HG03442 (cell line): Measurements from ENCODE around the gene KHDRBS1.
A peak's percentile ranks its signal among the peaks of the same experiment; 100 is the strongest.
"Not testable (repeated sequence)": the region's sequence is repeated elsewhere in the genome, so short reads cannot be mapped to it uniquely, and the experiment has no call there.

Source experiments
- ATAC-seq: cut with Tn5 transposase; IDR thresholded peaks from one replicate; pipeline ENCODE4 v1.9.1; 2021; ENCODE audit warnings: mild to moderate bottlenecking, moderate library complexity; ENCODE audit not compliant: unreplicated experiment

KHDRBS1 gene

DNA sequence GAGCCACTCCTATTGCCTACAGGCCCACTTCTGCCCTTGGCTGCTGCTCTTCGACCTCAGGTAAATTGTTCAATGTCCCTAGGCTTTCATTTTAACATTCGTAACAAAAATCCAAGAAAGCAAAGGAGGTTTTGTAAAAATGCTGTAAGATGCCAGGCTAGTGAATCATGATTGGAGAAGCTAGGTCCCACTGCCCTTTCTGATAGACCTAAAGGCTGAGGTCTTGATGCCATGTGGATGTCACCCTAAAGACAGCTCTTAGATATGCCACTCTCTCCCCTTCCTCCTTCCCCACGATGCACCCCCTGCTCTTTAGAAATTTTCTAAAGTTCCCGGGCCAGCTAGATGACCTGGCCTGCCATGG, 49.2 kb downstream of the KHDRBS1 start:
- ATAC-seq, result no peak

DNA sequence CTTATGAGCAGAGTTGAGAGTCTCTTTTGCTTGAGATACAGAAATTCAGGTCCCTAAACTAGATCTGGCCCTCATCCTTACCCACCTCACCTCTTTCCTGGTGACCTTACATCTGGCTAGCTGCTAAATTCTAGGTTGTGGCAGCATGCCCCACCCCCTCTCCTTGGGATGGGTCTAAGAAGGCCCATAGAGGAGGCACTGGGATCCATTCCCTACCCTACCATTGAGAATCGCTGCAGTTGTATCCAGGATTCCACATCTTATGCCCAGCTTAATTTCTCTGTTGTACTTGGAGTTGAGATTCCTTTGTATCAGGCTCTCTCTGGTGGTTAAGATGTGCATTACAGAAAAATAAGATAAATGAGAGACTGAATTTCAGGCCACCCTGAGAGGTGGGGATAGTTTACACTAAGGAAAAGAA, 49.6 kb downstream of the KHDRBS1 start:
- ATAC-seq, result no peak

DNA sequence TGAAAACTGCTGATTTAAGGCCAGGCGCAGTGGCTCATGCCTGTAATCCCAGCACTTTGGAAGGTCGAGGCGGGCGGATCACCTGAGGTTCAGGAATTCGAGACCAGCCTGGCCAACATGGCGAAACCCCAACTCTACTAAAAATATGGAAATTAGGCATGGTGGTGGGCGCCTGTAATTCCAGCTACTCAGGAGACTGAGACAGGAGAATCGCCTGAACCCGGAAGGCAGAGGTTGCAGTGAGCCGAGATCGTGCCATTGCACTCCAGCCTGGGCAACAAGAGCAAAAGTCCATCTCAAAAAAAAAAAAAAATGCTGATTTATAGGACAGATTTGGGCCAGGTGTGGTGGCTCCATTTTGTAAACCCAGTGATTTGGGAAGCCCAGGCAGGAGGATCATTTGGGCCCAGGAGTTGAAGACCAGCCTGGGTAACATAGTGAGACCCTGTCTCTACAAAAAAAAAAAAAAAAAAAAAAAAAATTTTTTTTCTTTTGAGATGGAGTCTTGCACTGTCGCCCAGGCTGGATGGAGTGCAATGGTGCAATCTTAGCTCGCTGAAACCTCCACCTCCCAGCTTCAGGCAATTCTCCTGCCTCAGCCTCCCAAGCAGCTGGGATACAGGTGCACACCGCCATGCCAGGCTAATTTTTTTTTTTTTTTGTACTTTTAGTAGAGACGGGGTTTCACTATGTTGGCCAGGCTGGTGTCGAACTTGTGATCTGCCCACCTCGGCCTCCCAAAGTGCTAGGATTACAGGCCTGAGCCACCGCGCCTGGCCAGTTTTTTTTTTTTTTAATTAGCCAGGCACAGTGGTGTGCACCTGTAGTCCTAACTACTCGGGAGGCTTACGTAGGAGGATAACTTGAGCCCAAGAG, 52.2 kb downstream of the KHDRBS1 start:
- ATAC-seq, result not testable (repeated sequence)

DNA sequence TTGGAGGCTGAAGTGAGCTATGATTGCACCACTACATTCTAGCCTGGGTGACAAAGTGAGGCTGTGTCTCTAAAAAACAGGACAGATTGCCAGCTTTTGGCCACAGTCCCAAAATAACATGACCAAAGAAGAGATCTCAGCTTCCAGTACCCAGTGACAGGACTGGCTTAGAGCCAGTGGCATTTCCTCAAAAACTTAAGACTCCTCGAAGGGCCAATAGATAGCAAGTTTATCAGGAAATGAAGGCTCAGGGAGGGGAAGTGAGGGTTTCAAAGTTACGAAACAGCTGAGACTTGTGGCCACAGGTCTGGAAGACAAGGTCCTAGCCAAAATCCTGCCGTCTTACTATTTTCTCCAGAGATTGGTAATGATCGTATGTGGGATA, 52.8 kb downstream of the KHDRBS1 start:
- ATAC-seq, result no peak

DNA sequence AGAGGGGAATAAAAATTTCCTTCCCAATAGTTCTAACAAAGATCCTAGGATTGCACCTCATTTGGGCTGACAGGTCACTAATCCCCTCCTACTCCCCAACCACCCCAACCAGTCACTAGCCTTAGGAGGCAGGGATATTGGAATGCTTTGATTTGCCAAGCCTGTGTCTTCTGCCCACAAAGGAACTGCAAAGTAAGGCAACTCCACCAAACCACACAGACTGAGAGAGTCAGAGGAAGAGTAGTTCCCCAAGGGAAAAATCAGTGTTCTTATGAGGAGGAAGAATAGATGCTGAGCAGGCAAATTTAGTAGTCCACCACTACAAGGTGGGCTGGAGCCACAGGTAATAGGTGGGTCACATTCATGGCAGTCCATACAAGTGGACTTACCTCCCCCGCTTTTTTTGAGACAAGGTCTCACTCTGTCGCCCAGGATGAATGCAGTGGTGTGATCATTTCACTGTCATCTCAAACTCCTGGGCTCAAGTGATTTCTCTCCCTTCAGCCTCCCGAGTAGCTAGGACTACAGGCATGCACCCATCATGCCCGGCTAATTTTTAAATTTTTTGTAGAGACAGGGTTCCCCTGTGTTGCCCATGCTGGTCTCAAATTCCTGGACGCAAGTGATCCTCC, 55.4 kb downstream of the KHDRBS1 start:
- ATAC-seq, result no peak

DNA sequence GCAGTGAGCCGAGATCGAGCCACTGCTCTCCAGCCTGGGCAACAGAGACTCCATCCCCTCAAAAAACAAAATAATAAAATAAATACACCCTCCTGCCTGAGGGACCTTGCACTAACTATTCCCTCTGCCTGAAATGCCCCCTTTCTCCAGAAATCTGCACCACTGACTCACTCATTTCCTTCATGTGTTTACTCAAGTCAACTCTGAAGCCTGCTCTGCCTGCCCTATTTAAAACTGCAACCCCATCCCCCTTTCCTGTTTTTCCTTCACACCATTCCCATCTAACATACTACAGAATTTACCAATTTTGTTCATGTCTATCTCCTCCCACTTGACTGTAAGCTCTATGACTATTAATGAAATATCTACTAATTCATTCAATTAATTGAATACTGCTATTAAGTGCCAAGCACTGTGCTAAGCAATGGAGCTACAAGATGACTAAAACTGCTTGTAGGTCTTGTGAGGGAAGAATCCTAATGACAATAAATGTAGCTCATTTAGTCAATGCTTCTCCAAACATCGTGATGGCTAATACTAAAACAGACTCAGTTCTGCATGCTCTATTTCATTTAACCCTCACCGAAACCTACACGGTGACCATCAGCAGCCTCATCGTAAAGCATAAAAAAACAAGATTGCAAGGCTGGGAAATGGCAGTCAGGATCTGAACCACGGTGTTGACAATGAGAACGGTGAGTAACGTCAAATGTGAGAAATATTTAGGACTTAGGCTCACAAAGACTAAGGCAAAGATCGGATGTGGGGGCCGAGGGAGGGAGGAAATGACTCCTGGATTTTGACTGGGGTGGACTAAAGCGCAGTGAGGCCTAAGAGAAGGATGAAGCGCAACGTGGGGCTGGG, 58.3 kb downstream of the KHDRBS1 start:
- ATAC-seq, result no peak

DNA sequence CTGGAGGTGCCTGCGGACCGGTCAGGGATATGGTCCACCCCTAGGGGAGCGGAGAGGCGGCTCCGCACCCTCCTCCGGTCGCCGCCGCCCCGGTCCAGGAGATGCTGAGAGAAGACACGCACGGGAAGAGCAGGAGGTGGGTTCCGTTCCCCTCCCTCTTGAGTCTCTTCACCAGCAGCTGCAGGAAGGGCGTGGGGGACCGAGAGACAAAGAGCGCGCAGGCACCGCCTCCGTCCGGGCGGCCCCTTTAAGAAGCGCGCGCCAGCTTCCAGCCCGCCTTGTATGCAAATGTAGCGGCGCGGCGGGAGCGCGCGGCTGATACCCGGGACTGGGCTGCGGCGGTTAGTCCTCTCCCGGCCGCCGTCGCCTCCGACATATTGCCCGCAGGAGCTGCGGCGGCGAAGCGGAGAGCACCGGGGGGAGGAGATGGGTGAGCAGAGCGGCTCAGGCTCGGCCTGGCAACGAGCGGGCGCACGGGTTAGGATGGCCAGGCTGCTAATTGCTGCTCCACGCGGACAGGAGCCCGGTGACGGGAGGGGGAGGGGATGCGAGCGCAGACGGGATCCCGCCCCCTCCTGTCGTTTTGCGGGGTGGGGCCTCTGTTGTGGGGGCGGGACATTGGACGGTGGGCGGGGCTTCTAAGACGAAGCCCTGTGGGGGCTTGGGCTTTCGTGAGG, 59.1 kb downstream of the KHDRBS1 start, which contains the start of gene TMEM39B:
TMEM39B (plus strand) TSS at position 318 of the 677 bp plus-strand sequence; CDS start at position 427, 109 bp downstream.
- peak; percentile 81 for ATAC-seq

DNA sequence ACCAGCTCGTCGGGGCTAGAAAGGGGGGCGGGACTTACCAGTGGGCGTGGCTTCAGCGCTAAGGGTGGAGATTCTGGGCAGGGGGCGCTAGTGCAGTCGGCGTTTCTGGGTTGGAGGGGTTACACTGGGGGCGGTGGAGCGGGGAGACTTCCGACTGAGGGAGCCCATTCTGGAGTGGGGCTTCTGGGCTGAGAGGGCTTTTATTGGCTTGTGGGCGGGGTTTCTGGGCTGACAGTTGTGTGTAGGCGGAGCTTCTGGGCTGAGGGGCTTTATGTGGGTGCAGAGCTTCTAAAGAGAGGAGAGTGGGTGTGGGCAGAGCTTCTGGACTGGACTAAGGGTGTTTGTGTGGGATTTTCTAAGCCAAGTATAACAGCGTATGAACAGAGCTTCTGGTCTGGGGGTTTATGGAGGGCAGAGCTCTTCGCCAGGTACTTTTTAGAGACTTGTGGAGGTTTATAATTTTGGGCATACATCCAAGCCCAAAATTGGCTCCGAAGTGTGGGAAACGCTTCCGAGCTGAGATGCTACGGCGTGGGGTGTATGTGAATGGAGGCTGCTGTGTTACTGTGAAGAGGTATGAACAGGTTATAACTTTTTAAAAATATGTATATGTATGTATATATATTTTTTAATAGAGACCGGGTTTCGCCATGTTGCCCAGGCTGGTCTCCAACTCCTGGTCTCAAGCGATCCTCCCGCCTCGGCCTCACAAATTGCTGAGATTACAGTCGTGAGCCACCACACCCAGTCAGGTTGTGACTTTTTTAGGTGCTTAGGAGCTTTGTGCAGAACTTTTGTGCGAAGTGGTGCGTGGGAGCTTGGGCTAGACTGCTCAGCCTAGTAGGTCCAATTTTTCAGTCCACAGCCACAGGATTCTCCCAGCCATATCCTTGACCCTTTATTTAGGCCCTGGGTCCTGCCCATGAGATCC, 59.9 kb downstream of the KHDRBS1 start:
- no peak for ATAC-seq

DNA sequence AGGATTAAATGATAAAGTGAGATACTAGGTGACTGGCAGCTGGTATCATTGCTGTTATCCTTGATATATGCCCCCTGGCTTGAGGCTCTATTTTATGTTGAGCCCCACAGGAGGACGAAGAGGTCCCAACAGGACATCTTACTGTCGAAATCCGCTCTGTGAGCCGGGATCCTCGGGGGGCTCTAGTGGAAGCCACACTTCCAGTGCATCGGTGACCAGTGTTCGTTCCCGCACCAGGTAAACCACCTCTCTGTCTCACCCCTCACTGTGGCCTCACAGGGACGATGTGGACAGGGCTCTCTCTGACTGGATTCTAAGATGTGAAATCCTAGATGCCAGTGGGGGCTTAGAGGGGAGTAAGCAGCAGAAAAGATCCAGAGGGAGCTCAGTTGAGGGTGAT, 61.2 kb downstream of the KHDRBS1 start:
- ATAC-seq, result no peak

DNA sequence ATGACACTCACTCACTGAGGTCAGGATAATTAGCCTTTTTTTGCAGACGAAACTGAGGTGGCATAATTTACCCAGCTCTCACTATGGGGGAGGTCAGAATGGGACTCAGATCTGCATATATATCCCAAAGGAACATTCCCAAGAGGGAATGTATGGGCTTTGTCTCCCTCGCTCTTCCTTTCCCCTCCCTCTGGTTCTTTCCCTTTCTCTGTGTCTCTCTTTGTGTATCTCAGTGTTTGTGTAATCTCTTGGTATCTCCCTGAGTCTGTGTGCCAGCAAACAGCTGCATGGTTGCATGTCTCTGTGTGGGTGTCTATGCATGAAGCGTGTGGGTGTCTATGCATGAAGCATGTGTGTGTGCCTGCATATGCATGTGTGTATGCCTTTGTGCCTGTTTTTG, 63.8 kb downstream of the KHDRBS1 start:
- no peak for ATAC-seq

DNA sequence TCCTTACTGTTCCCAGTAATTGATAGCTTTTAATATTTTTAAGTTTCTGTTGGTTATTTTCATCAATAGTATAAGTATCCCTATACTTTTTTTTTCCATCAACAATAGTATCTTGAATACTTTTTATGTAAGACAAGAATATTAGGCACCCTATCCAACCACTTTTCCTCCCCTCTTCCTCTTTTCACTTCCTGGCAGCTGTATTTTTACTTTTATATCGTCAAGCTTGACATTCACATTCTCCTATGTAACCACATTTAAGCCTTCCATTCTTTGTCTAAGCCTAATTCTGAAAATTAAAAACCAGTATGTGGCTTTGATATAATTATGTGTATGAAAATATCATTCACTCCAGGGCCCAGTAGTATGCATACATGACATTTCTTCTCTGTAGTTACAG, 68.4 kb downstream of the KHDRBS1 start:
- no peak for ATAC-seq

DNA sequence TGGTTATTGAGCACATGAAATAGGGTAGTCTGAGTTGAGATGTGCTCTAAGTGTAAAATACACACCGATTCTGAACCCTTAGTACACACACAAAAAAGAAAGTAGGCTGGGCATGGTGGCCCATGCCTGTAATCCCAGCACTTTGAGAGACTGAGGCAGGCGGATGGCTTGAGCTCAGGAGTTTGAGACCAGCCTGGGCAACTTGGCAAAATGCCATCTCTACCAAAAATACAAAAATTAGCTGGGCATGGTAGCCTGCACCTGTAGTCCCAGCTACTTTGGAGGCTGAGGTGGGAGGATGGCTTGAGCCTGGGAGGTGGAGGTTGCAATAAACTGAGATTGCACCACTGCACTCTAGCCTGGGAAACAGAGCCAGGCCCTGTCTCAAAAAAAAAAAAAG, 72.7 kb downstream of the KHDRBS1 start:
- not testable (repeated sequence) for ATAC-seq

DNA sequence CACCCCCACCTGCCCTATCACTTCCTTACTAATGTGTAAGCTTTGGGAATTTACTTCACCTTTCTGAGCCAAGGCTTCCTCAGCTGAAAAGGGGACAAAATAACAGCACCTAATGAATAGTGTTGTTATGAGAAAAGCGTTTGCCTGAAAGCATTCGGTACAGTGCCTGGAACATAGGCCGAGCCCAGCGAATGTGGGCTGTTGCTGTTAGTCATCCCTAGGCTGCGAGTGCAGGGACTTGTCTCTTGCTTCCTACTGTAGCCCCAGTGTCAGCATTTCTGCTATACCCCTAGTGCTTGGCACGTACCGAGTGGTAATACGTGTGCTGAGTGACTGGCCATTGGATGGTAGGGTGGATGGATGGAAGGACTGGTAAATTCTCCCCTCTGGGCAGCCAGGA, 77.5 kb downstream of the KHDRBS1 start:
- ATAC-seq, result no peak

DNA sequence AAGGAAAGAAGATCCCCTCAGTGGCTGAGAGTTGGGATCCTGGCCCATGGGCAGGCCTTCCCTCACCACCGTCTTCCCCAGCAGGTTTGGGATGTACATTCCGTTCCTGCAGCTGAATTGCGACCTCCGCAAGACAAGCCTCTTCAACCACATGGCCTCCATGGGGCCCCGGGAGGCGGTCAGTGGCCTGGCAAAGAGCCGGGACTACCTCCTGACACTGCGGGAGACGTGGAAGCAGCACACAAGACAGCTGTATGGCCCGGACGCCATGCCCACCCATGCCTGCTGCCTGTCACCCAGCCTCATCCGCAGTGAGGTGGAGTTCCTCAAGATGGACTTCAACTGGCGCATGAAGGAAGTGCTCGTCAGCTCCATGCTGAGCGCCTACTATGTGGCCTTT, 77.9 kb downstream of the KHDRBS1 start:
- ATAC-seq, result no peak
